ENCODE data around the gene SLC24A1.

SLC24A1 gene

DNA sequence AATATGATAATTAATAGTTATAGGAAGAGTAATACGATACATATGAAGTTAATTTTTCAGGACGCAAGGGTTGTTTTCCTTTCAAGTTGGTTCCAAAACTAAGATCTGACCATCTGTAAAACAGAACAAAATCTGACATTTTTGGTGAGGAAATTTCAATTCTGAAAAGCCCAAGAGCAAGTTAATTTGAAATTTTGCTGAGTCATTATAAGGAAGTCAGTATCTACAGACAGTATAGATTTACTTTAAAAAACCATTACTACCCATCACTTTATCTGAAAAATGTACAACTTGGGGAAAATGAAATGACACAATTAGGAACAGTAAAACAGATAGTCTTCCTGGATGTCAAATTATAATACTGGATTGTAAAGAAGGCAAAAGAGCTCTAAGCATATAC lies 23.3 kb upstream of the SLC24A1 start:
- H3K36me3 Mint-ChIP-seq (ENCODE audit: low read depth) = peaks cover 40% of the 10 kb centered on the region
- no peaks in the 10 kb centered on the region for H3K4me1 Mint-ChIP-seq
- no peak overlapping the region for H3K27ac Mint-ChIP-seq
- no peak overlapping the region for H3K4me3 Mint-ChIP-seq
- TF ChIP-seq, protein P1, sequence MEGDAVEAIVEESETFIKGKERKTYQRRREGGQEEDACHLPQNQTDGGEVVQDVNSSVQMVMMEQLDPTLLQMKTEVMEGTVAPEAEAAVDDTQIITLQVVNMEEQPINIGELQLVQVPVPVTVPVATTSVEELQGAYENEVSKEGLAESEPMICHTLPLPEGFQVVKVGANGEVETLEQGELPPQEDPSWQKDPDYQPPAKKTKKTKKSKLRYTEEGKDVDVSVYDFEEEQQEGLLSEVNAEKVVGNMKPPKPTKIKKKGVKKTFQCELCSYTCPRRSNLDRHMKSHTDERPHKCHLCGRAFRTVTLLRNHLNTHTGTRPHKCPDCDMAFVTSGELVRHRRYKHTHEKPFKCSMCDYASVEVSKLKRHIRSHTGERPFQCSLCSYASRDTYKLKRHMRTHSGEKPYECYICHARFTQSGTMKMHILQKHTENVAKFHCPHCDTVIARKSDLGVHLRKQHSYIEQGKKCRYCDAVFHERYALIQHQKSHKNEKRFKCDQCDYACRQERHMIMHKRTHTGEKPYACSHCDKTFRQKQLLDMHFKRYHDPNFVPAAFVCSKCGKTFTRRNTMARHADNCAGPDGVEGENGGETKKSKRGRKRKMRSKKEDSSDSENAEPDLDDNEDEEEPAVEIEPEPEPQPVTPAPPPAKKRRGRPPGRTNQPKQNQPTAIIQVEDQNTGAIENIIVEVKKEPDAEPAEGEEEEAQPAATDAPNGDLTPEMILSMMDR (IDR thresholded peaks at IDR 0.05; ENCODE audit: unreplicated experiment in 3 of 3) = no peak
- H3K27me3 Mint-ChIP-seq (ENCODE audit: low read depth) = no peaks in the 10 kb centered on the region
- H3K9me3 Mint-ChIP-seq = no peaks in the 10 kb centered on the region

DNA sequence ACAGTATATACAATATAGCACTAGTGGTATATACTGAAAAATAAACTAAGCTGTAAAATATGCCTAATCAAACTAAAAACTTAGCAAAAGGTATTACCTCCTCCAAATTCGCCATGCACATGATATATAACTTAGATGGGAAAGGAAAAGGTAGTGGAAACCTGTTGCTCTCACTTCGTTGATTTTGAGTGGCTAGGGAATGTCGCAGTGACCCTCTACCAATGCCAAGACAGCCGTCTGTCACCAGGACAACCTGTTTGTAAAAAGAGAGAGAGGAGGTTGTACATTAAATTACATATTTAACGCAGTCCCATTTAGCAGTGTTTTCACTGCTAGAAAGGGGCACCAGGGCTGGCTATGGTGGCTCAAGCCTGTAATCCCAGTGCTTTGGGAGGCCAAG lies 22.1 kb upstream of the SLC24A1 start:
- TF ChIP-seq, protein P1 (IDR thresholded peaks at IDR 0.05; ENCODE audit: unreplicated experiment in 3 of 3) = no peak
- H3K27me3 Mint-ChIP-seq (ENCODE audit: low read depth) = no peaks in the 10 kb centered on the region
- no peak overlapping the region for H3K27ac Mint-ChIP-seq
- H3K36me3 Mint-ChIP-seq (ENCODE audit: low read depth) = peaks cover 35% of the 10 kb centered on the region
- no peak overlapping the region for H3K4me3 Mint-ChIP-seq
- H3K9me3 Mint-ChIP-seq = no peaks in the 10 kb centered on the region
- H3K4me1 Mint-ChIP-seq = no peaks in the 10 kb centered on the region

DNA sequence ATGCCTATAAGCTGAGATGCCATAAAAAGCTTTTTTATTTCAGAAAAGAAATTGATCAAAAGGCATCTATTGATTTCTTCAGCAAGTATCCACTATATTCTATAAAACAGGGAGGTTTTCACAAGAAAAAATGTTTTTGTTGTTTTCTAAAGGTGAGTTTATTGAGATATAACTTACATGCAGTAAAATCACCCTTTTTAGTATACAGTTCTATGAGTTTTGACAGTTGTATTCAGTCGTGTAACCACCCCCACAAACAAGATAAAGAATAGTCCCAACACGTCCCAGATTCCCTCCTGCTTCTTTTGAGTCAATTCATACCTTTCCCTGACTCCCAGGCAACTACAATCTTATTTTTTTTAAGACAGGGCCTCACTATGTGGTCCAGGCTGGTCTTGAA lies 18.6 kb upstream of the SLC24A1 start:
- Mint-ChIP-seq H3K27me3 (ENCODE audit: low read depth) (no peaks in the 10 kb centered on the region), H3K4me1 (no peaks in the 10 kb centered on the region), H3K9me3 (no peaks in the 10 kb centered on the region), H3K4me3 (no peak overlapping the region), H3K36me3 (ENCODE audit: low read depth) (peaks cover 33% of the 10 kb centered on the region), H3K27ac (no peak overlapping the region)
- TF ChIP-seq, protein P1 (IDR thresholded peaks at IDR 0.05; ENCODE audit: unreplicated experiment in 3 of 3) = no peak

DNA sequence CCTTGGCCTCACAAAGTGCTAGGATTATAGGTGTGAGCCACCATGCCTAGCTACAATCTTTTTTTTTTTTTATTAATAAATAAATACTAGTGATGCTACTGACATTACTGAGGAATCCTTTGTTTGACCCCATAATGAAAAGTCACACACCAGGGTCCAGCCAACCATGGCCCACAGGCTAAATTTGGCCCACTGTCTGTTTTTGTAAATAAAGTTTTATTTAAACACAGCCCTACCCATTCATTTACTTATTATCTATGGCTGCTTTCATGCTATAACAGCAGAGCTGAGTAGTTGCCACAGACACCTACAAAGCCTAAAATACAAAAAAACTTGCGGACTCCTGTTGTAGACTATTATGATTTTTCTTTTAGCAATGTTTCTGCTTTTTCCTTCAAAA lies 18.2 kb upstream of the SLC24A1 start:
- Mint-ChIP-seq H3K9me3 (no peaks in the 10 kb centered on the region), H3K4me3 (no peak overlapping the region), H3K27ac (no peak overlapping the region), H3K27me3 (ENCODE audit: low read depth) (no peaks in the 10 kb centered on the region), H3K4me1 (no peaks in the 10 kb centered on the region), H3K36me3 (ENCODE audit: low read depth) (peaks cover 29% of the 10 kb centered on the region)
- TF ChIP-seq, protein P1 (IDR thresholded peaks at IDR 0.05; ENCODE audit: unreplicated experiment in 3 of 3) = no peak

DNA sequence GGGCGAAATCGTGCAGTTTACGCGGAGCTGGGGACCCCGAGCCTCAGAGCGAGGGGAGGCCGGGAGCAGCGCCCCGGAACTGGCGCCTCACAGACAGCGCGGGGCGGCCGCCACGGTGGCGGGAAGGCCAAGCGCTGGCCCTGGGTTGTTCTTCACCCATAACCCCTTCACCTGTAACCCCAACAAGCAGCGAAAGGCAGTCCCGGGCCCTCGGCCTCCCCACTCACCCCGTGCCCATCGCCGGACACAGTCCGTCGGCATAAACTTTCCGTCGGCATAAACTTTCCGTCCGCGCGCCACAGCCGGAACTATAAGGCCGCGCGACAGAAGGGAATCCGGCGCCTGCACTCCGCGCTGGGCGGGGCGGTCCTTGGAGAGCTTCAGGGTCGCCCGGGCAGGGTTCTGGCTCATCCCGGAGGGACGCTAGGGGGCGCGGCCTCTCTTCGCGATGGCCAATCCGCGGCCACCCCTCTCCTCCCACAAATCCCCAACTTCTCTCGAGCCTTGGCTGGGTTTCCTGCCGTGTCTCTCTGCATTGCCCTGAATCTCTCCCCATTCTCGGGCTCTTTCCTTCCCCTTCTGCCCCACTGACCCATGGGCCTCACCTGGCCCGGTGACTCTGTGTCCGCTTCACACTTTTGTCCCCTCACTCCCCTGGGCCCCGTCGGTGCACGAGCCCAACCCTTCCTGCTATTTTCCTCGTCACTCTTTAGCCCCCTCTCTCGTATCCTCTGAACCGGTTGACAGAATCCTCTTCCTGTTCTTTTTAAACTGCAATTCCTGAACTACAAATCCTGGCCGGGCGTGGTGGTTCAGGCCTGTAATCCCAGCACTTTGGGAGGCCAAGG lies 10.6 kb upstream of the SLC24A1 start, which contains the start of gene INTS14:
Gene INTS14, minus strand, starts transcription at position 261 of the 848 bp plus-strand sequence. CDS start 3,751 bp downstream, outside the sequence.
- H3K4me3 Mint-ChIP-seq = peak within 1 kb of the TSS; percentile 91 to 97 (median 91)
- H3K27ac Mint-ChIP-seq = peak within 1 kb of the TSS; percentile 87 to 99 (median 99)
- H3K27me3 Mint-ChIP-seq (ENCODE audit: low read depth) = no peaks in the 10 kb centered on the region

More for the DNA sequence above, 10.6 kb upstream of the SLC24A1 start, which contains the start of gene INTS14:
- Mint-ChIP-seq H3K9me3 (no peaks in the 10 kb centered on the region), H3K4me1 (peaks cover 25% of the 10 kb centered on the region), H3K36me3 (ENCODE audit: low read depth) (peaks cover 3% of the 10 kb centered on the region)
- TF ChIP-seq, protein P1 (IDR thresholded peaks at IDR 0.05; ENCODE audit: unreplicated experiment in 3 of 3) = peak; percentile 52 to 67 (median 58)

Data from nephron (organoid).